H1 (cell line): ENCODE measurements around the gene SKP2. TPM values are rescaled to one million over a fixed set of nuclear protein-coding genes. Genes with fewer than 3 reads are reported as not detected.

Source experiments
- CTCF ChIA-PET: fragments of 300-600 bp; sonication (Branson Sonifier 250); formaldehyde crosslinking; loops from one replicate; lab custom pipeline; 2021; ENCODE audit not compliant: partially characterized antibody; lab: Charles Lee
- POLR2A ChIA-PET: fragments of 300-600 bp; sonication (Branson Sonifier 250); formaldehyde crosslinking; loops from one replicate; lab custom pipeline; 2021; ENCODE audit warnings: inconsistent platforms; ENCODE audit not compliant: partially characterized antibody; lab: Charles Lee
- DNase-seq, 2 experiments: peaks; one replicate each; pipeline versions ENCODE4 v3.0.0 to v3.0.0-alpha.2; 2010 to 2022; ENCODE audit warnings: low spot score in 2 of 2, low read depth in 1 of 2, mixed read lengths in 1 of 2
- FAIRE-seq: peaks from 2 replicates; lab custom pipeline; 2011; peaks lifted over from hg19 to GRCh38; lab: Jason Lieb, UNC
- H2AFZ ChIP-seq: 2 replicates; pipeline ENCODE4 v1.8.1; 2012; ENCODE audit warnings: low read length, inconsistent platforms
- H2AK5ac ChIP-seq: 2 replicates; pipeline ENCODE4 v1.6.1; 2013; ENCODE audit warnings: low read depth, low read length
- H2BK120ac ChIP-seq: replicated peaks from 2 replicates; pipeline ENCODE3; 2013; ENCODE audit warnings: low read depth, low read length, inconsistent platforms
- H2BK12ac ChIP-seq: 2 replicates; pipeline ENCODE4 v1.6.1; 2013; ENCODE audit warnings: low read depth, low read length
- H2BK15ac ChIP-seq: 2 replicates; pipeline ENCODE4 v1.6.1; 2013; ENCODE audit warnings: low read length
- H2BK20ac ChIP-seq: 2 replicates; pipeline ENCODE4 v1.6.1; 2013; ENCODE audit warnings: low read length
- H2BK5ac ChIP-seq: 2 replicates; pipeline ENCODE4 v1.6.1; 2013; ENCODE audit warnings: low read depth, low read length
- H3K14ac ChIP-seq: 2 replicates; pipeline ENCODE4 v1.6.1; 2013; ENCODE audit warnings: inconsistent platforms; ENCODE audit not compliant: insufficient read length
- H3K18ac ChIP-seq: 2 replicates; pipeline ENCODE4 v1.6.1; 2013; ENCODE audit warnings: low read length; ENCODE audit errors: extremely low read depth
- H3K23ac ChIP-seq: 2 replicates; pipeline ENCODE4 v1.6.1; 2013; ENCODE audit warnings: inconsistent platforms; ENCODE audit not compliant: insufficient read length
- H3K23me2 ChIP-seq: 2 replicates; pipeline ENCODE4 v1.6.1; 2013; ENCODE audit warnings: low read depth, low read length
- H3K27ac ChIP-seq: 2 replicates; pipeline ENCODE4 v1.6.1; 2011; ENCODE audit warnings: low read depth, low read length, inconsistent platforms
- H3K27me3 ChIP-seq, 4 experiments: replicated peaks in 1 of 4; 1 replicate in 1 of 4; 2 replicates in 3 of 4; pipeline versions ENCODE4 v1.6.1 to v1.8.1; 2011 to 2013; ENCODE audit warnings: low read length in 3 of 4, mild to moderate bottlenecking in 3 of 4, inconsistent platforms in 2 of 4, mixed read lengths in 2 of 4, moderate library complexity in 1 of 4; ENCODE audit not compliant: control insufficient read depth in 3 of 4, insufficient read depth in 3 of 4; ENCODE audit errors: extremely low read depth in 1 of 4
- H3K36me3 ChIP-seq, 4 experiments: 2 replicates each; pipeline versions ENCODE4 v1.6.1 to v1.8.1; 2011 to 2013; ENCODE audit warnings: mild to moderate bottlenecking in 4 of 4, low read length in 3 of 4, moderate library complexity in 2 of 4, control low read depth in 1 of 4, inconsistent platforms in 1 of 4; ENCODE audit not compliant: insufficient read depth in 4 of 4, control insufficient read depth in 2 of 4
- H3K4ac ChIP-seq: replicated peaks from 2 replicates; pipeline ENCODE3; 2013; ENCODE audit warnings: low read length, low read depth, mixed read lengths, inconsistent platforms; ENCODE audit not compliant: insufficient read length
- H3K4me1 ChIP-seq, 4 experiments: replicated peaks in 1 of 4; 1 replicate in 1 of 4; 2 replicates in 3 of 4; pipeline versions ENCODE4 v1.6.1 to v1.8.1; 2011 to 2013; ENCODE audit warnings: low read length in 3 of 4, inconsistent platforms in 2 of 4, mixed read lengths in 1 of 4; ENCODE audit not compliant: insufficient read depth in 4 of 4, control insufficient read depth in 3 of 4
- H3K4me2 ChIP-seq, 2 experiments: 2 replicates each; pipeline versions ENCODE4 v1.6.1 to v1.8.1; 2011 to 2013; ENCODE audit warnings: low read depth in 2 of 2, low read length in 2 of 2, control low read depth in 1 of 2, inconsistent platforms in 1 of 2, mild to moderate bottlenecking in 1 of 2; ENCODE audit not compliant: insufficient read depth in 1 of 2
- H3K4me3 ChIP-seq, 4 experiments: fragments of 200-600, 300-600 bp in 1 of 4; sonication (generic), shearing (Covaris generic), sonication (Bioruptor Twin) in 1 of 4; 2 replicates each; pipeline versions ENCODE4 v1.5.1 to v1.8.1; 2011 to 2016; ENCODE audit warnings: low read length in 4 of 4, low read depth in 3 of 4, control low read depth in 2 of 4, inconsistent platforms in 2 of 4, mild to moderate bottlenecking in 2 of 4, mixed read lengths in 1 of 4, moderate library complexity in 1 of 4; ENCODE audit not compliant: insufficient read depth in 2 of 4; ENCODE audit errors: extremely low read depth in 1 of 4
- H3K56ac ChIP-seq: replicated peaks from 2 replicates; pipeline ENCODE3; 2013; ENCODE audit warnings: low read depth, mild to moderate bottlenecking, mixed read lengths, low read length, inconsistent platforms; ENCODE audit not compliant: insufficient read length
- H3K79me1 ChIP-seq: 2 replicates; pipeline ENCODE4 v1.6.1; 2013; ENCODE audit warnings: low read depth, low read length, control low read depth
- H3K79me2 ChIP-seq, 2 experiments: 2 replicates each; pipeline versions ENCODE4 v1.6.1 to v1.8.1; 2012 to 2013; ENCODE audit warnings: low read length in 2 of 2, mild to moderate bottlenecking in 2 of 2, inconsistent platforms in 1 of 2; ENCODE audit not compliant: insufficient read depth in 2 of 2, control insufficient read depth in 1 of 2
- H3K9ac ChIP-seq, 4 experiments: replicated peaks in 1 of 4; 1 replicate in 1 of 4; 2 replicates in 3 of 4; pipeline versions ENCODE4 v1.6.1 to v1.8.1; 2011 to 2013; ENCODE audit warnings: low read depth in 3 of 4, low read length in 3 of 4, control low read depth in 2 of 4, mild to moderate bottlenecking in 2 of 4, moderate library complexity in 2 of 4, inconsistent platforms in 1 of 4; ENCODE audit errors: extremely low read depth in 1 of 4
- H3K9me3 ChIP-seq, 2 experiments: 2 replicates each; pipeline versions ENCODE4 v1.6.1 to v1.8.1; 2012 to 2013; ENCODE audit warnings: mild to moderate bottlenecking in 2 of 2, moderate library complexity in 2 of 2, control low read depth in 1 of 2, inconsistent platforms in 1 of 2, low read depth in 1 of 2, low read length in 1 of 2, mixed read lengths in 1 of 2; ENCODE audit not compliant: insufficient read depth in 2 of 2
- H4K20me1 ChIP-seq, 2 experiments: replicated peaks in 1 of 2; 2 replicates each; pipeline versions ENCODE3 to v1.8.1; 2011 to 2013; ENCODE audit warnings: inconsistent platforms in 2 of 2, low read length in 2 of 2, mild to moderate bottlenecking in 1 of 2; ENCODE audit not compliant: insufficient read depth in 2 of 2, control insufficient read depth in 1 of 2
- H4K5ac ChIP-seq: 2 replicates; pipeline ENCODE4 v1.6.1; 2013; ENCODE audit warnings: low read length, low read depth, mixed read lengths, inconsistent platforms; ENCODE audit not compliant: insufficient read length
- H4K8ac ChIP-seq: 2 replicates; pipeline ENCODE4 v1.8.0; 2013; ENCODE audit warnings: mild to moderate bottlenecking, moderate library complexity, low read length, inconsistent platforms; ENCODE audit not compliant: insufficient read depth; ENCODE audit errors: extremely low read depth
- H4K91ac ChIP-seq: replicated peaks from 2 replicates; pipeline ENCODE3; 2013; ENCODE audit warnings: low read length, mixed read lengths, inconsistent platforms; ENCODE audit not compliant: insufficient read length
- EZH2 ChIP-seq: fragments of 200-600 bp; sonication (generic); IDR thresholded peaks from 2 replicates; pipeline ENCODE4 v1.7.1; 2012; ENCODE audit warnings: low read depth, mild to moderate bottlenecking, moderate library complexity, low read length, inconsistent platforms; ENCODE audit not compliant: severe bottlenecking
- SP1 ChIP-seq: IDR thresholded peaks from 2 replicates; pipeline ENCODE4 v1.6.1; 2011; ENCODE audit warnings: low read depth, low read length
- SUZ12 ChIP-seq: fragments of 200-600 bp; sonication (generic); IDR thresholded peaks from 2 replicates; pipeline ENCODE4 v1.6.1; 2012; ENCODE audit warnings: mild to moderate bottlenecking, inconsistent platforms, low read length, moderate library complexity, mixed read lengths
- WGBS, 2 experiments: shearing (Covaris generic) in 1 of 2; methylation state at CpG; one replicate each; pipeline versions ENCODE4 v1.1.6 to v1.1.7; 2013 to 2015; ENCODE audit warnings: low lambda C conversion rate in 2 of 2, mixed read lengths in 2 of 2, inconsistent platforms in 1 of 2, low coverage in 1 of 2, missing lambda C conversion rate in 1 of 2; ENCODE audit not compliant: insufficient replicate concordance in 2 of 2, insufficient coverage in 1 of 2, insufficient read length in 1 of 2; ENCODE audit errors: extremely low coverage in 1 of 2, missing lambda C conversion rate in 1 of 2; 5-methylcytosine and 5-hydroxymethylcytosine counted together
- polyA plus RNA-seq, 7 experiments: library from polyadenylated mRNA; depleted of rRNA in 3 of 7; stranded (reverse) in 5 of 7; unstranded in 2 of 7; fragments of >200 nt in 5 of 7; fragments of 200-250 nt in 2 of 7; gene quantifications; 1 replicate in 5 of 7; 2 replicates in 1 of 7; 4 replicates in 1 of 7; pipeline versions ENCODE4 v1.2.1 to v1.2.3, GENCODE V29; 2011 to 2013; ENCODE audit warnings: missing spikeins in 2 of 7, mixed read lengths in 2 of 7
- total RNA-seq: library from RNA; stranded (reverse); fragmentation: NEBNext Ultra II Directional; extraction: Animal tissue kit (Norgen Biotek cat#: 25700); gene quantifications from 2 replicates; pipeline ENCODE4 v1.2.1, GENCODE V29; 2021

The SKP2 gene
- total and polyA plus RNA-seq, 2 of the 8 experiments (the other 6 are each of a cell fraction or from before 2014, with no cell fraction given) = 49.9 to 104 TPM

GRCh38 chr5:36172599-36172998 lies 20.7 kb downstream of the SKP2 start:
- Histone ChIP-seq H2BK20ac (no peak overlapping the region), H3K27ac (no peak overlapping the region), H2BK12ac (no peak overlapping the region), H3K23me2 (no peaks in the 10 kb centered on the region), H2BK120ac (no peak overlapping the region), H3K4me3 (no peak overlapping the region), H2BK5ac (no peak overlapping the region), H3K18ac (no peak overlapping the region), H3K4me1 (no peaks in the 10 kb centered on the region), H3K27me3 (no peaks in the 10 kb centered on the region), H3K4ac (no peak overlapping the region), H4K91ac (no peak overlapping the region), H3K14ac (no peak overlapping the region), H2BK15ac (no peak overlapping the region), H2AFZ (no peak overlapping the region), H2AK5ac (no peak overlapping the region), H3K23ac (no peak overlapping the region), H3K4me2 (no peak overlapping the region), H4K8ac (no peak overlapping the region), H3K79me1 (no peaks in the 10 kb centered on the region), H3K56ac (no peak overlapping the region), H3K36me3 (peaks cover 15 to 82% (median 47%) of the 10 kb centered on the region in 4 experiments), H3K79me2 (no peaks in the 10 kb centered on the region), H3K9me3 (no peaks in the 10 kb centered on the region), H4K20me1 (no peaks in the 10 kb centered on the region), H4K5ac (no peak overlapping the region), H3K9ac (no peak overlapping the region)
- 78% methylated on average over 1 of the region's 1 CpG; no CpG with 5 or more reads in 1 of the 2 experiments for WGBS, 2 experiments
- ChIA-PET CTCF (no interaction called here), POLR2A (no interaction called here)
- DNase-seq (no peak), FAIRE-seq (no peak)
- TF ChIP-seq SUZ12 (no peak), SP1 (no peak), EZH2 (no peak)
